ENCODE measurements around the gene CTBS.
A peak's percentile ranks its signal among the peaks of the same experiment; 100 is the strongest.
"Not testable (repeated sequence)": the region's sequence is repeated elsewhere in the genome, so short reads cannot be mapped to it uniquely, and the experiment has no call there.

CTBS gene, protein sequence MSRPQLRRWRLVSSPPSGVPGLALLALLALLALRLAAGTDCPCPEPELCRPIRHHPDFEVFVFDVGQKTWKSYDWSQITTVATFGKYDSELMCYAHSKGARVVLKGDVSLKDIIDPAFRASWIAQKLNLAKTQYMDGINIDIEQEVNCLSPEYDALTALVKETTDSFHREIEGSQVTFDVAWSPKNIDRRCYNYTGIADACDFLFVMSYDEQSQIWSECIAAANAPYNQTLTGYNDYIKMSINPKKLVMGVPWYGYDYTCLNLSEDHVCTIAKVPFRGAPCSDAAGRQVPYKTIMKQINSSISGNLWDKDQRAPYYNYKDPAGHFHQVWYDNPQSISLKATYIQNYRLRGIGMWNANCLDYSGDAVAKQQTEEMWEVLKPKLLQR

DNA sequence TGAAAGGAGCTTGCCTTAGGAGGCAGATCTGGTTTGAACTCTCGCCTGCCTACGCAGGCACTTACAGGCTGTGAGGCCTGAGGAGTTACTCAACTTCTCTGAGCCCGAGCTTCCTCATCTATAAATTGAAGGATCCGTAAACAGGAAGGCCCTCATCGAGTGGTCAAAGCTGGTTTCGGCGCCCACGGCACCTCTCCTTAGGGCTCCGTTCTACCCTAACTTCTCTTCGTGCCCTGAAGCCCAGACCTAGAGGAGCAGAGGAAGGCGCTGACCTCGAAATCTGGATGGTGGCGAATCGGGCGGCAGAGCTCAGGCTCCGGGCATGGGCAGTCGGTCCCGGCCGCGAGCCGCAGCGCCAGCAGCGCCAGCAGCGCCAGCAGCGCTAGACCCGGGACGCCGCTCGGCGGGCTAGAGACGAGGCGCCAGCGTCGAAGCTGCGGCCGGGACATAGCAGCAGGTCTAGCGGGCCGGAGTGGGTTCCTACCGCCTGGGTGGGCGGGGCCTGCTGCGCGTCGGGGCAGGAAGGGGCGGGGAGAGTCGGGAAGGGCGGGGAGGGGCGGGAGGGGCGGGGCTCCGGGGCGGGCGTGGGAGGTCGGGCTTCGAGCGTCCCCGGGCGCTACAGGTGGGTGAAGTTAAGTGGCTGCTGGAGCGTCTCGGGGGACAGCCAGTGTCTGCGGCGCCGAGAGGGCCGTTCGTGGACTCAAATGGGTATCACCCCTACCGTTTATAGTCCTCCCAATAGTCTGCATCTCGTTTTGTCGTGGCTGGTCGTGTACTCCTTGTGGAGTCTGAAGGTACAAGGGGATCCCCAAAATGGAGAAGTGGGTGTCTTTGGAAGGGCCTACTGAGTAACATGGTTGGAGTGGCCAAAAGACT lies at the start of gene CTBS:
Gene CTBS (minus strand): TSS at position 474 of the 876 bp plus-strand sequence. CDS start 25 bp downstream, at position 449.
- DNase-seq, result peak; percentile 96

DNA sequence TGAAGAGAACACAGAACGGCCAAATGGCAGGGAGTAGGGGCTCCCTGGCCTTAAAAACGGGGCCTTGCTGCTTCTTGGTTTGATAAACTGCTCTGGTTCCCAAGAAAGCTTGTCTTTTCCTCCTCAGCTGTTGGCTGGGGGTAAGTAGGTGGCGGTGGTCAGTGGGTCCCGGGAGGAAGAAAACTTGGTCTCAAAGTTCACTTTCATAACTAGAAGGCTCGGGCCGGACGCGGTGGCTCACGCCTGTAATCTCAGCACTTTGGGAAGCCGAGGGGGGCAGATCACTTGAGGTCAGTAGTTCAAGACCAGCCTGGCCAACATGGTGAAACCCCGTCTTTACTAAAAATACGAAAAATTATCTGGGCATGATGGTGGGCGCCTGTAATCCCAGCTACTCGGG lies 47.3 kb upstream of the CTBS start:
- no peak for DNase-seq

DNA sequence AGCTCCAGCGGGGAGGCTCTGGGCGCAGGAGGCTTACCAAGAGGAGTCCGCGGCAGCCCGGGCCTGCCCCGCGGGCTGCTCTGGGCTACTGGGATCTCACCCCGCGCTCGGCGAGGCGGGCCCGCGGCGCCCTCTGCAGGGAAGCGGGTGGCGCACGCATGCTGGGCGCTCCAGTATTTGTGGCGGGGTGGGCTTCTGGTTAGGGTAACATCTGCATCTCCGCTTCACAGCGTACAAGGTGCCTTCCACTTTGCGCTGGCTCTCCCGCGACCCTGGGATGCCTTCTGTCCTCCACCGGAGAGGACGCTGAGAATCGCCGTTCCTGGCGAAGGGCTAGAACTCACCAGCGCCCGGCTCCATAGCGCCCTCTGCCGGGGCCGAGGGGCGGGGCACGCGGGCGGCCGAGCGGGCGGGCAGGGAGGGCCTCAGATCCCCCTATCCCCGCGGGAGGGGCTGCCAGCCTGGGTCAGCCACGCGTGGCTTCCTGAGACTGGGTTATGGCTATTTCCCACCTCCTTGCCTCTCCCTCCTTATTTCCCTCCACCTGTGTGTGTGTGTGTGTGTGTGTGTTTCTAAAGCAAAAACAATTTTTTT lies 46.6 kb upstream of the CTBS start:
- DNase-seq, result peak; percentile 98

DNA sequence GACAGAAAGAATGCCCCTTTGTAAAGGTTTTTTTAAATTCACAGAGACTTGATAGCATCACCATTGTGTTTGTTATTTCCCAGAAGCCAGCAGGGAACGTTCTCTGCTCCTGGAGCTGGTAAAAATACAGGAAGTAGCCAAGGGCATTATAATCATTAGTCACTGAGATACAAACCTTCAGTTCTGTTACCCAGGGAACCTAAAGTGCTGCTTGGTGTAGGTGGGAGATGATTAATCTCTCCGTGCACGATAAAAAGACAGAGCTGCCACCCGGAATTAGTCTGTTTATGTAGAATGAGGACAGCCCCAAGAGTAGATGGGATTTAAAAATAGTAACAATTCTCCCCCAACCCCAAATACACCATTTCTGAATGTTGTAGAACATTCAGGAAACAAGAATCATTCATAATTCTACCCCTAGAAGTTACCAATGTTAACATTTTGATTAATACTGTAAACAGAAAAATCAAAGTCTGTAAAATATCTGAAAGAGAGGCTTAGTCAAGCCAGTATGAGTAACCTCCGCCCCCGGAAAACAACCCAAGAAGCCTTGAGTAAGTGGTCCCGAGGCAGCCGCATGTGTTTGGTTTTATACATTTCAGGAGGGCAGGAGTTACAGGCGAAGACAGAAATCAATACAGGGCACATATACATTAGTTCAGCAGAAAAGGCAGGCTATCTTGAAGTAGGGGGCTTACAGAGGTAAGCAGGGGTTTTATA lies 45.3 kb upstream of the CTBS start:
- peak; percentile 29 for DNase-seq

DNA sequence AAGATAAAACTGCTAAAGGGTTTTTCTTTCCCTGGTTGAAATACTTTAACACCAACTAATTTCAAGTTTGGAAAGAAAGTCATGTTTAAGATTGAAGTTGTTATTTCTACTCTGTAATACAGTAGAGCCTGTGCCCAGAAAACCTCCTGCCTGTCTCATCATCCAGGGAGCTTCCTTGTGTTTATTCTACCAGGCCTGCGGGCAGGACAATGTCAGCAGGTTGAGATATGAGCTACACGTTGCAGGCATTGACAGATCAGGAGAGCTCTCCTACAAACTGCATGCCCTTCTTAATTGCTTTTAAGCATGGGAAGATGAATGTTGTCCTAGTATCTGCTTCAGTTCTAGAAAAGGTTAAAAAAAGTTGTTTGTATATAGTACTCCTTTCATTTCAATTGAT lies 43.1 kb upstream of the CTBS start:
- DNase-seq, result no peak

DNA sequence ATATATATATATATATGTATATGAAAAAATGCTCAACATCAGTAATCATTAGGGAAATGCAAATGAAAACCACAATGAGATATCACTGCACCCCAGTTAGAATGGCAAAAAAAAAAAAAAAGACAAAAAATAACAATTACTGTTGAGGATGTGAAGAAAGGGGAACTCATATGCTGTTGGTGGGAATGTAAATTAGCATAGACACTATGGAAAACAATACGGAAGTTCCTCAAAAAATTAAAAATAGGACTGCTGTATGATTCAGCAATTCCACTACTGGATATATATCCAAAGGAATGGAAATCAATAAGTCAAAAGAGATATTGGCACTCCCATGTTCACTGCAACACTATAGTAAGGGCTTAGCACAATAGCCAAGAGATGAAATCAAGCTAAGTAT lies 41.5 kb upstream of the CTBS start:
- DNase-seq, result no peak

DNA sequence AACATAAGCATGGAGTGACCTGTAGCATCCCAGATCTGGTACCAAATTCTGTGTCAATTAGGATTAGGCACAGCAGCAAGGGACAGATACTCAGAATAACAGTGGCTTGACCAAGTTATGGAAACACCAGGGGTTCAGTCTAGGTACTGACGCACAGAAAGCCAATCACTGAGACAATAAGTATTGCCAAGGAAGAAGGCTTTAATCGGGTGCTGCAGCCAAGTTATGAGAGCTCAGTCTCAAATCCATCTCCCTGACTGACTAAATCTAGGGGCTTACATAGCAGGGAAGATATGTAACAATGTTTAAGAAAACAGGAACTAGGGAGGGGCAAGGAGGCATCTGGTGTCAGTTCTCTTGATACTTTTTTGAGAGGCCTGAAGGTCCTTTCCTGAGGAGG lies 39.6 kb upstream of the CTBS start:
- no peak for DNase-seq

DNA sequence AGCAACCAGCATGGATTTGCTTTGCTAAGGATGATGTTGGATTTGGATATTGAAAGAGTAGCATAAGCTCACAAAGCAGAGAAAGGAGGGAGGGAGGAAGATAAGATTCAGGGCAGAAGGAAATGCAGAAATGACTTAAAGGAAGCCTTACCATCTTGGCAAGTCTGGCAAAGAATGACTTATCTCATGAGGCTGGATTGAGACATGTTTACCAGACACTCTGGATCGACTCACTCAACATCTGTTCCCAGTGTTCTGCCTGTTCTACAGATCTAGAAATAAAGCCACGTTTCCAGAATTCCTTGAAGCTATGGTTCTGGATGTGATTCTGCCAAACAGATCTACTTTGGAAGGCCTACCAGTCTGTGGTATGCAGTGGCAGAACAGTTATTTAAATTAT lies 38.8 kb upstream of the CTBS start:
- no peak for DNase-seq

DNA sequence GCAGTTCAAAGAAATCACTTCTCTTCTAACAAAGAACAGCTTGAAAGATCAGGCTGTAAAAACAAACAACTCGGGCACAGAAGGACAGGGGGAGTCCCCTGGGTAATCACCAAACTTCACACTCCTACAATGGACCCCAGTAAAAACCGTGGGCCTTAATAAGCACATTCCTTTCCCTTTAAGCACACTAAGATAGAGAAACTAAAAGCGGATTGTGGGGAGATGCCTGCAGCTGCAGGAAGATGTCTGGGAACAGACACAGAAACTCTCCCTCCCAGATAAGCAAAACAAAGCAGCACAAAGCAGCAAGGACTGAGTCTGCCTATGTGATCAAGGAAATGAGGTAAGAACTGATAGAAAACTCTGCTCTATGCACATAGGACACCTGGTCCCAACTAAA lies 37.6 kb upstream of the CTBS start:
- no peak for DNase-seq

DNA sequence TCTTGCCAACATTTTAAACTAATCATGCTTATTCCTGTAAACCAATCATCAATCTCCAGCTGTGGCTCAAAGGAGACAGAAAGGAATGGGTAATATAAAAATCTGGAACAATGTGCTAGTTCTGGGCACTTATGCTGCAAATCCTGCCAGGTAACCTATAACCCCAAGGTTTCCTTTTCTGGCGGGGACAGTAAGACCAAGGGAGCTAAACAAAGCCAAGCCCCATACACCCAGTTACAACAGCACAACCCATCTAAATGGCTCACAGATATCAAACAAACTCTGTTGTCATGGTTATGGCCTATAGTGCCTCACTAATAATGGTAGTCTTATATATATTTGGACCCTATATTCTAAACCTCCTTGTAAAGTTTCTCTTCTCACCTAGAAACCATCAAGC lies 36.9 kb upstream of the CTBS start:
- DNase-seq, result no peak

DNA sequence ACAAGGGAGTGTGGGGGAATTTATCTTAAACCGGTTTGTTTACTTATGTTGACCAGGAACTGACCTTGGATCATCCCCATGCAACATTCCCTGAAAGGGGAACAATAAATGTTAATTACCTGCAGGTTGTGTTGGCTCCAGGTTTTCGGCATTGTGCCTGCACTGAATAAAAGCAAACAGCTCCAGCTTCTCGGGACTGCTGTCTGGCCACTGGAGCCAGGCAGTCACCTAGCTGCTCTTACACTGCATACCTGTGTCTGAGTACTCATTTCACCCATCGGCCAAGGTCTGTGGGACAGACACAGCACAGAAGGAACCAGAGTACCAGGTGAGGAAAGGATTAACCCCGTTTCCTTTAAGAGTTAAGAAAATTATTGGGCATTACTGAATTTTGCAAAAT lies 32.7 kb upstream of the CTBS start:
- DNase-seq, result no peak

DNA sequence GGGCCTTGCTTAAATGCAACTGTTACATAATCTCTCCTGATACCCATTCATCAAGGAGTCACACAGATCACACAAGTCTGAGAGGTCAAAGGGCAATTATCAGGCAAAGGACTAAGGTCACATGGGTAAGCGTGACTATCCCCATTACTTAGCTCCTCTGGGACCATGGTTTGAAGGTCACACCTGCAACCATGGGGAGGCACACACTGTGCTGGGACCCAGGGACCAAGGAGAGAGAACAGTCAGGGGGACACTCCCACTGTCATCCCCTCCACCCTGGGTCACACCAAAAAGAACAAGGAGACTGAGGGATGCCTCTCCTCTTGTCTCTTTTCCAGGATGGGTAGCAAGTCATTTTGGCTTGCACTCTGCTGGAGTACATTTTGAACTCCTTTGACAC lies 30.9 kb upstream of the CTBS start:
- DNase-seq, result no peak

DNA sequence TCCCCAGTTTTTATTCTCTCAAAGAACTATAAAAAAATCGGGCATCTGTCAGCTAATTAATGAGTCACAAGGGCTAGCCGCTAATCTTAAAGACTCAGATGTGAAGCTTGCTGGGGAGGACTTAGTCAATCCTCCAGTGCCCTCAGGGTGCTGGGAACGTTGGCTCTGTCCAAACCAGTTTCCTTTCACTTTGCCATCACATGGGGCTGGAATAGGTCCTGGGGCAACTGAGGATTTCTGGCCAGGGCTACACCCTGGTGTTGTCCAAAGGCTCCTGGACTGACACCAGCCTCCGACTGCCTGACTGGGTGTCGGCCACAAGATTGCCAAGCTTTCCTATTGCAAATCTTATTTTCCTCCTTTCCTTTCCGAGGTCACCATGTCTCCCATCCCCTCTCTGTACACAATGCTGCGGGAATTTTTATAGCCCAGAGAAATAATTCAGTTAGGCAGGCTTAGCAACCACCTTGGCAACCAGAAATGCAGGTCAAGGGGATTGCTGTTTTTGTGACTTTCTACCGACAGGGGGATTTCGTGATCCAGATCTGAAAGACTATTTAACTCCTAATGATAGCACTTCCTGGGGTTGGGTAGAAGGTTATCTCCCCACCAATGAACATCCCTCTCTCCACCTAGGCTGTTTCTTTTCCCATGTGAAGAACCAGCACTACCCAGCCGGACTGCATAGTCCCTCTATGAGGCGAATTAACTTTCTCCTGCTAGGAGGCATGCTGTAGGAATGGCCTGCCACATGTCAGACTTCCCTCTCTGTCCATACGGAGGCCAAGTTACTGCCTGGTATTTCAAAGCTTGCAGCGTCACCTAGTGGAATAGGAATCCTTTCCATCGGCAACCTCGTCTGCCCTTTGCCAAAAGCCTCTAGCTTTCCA lies 29.9 kb upstream of the CTBS start:
- no peak for DNase-seq

DNA sequence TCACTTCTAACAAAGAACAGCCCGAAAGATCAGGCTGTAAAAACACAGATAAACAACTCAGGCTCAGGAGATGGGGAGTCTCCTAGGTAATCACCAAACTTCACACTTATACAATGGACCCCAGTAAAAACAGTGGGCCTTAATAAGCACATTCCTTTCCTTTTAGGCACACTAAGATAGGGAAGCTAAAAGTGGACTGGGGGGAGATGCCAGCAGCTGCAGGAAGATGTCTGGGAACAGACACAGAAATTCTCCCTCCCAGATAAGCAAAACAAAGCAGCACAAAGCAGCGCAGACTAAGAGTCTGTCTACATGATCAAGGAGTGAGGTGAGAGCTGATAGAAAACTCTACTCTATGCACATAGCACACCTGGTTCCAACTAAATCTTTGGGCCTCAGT lies 29.0 kb upstream of the CTBS start:
- no peak for DNase-seq

DNA sequence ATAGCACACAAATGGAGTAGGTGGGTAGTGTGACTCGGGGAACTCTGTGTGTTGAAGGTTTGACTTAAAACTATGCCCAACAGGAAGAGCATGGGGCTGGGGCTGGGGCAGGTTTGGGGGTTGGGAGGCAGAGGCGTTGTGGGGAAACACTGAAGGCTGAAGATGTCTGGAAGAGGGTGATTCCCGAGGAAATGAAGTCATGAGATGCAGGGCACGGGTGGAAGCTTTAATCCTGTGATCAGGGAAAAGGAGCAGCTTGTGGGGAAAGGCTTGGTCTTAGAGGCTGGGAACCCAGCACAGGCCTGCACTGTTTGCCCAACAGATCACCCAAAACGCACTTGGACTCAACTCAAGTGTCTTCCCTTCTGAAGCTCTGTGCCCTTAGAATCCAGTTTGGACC lies 26.6 kb upstream of the CTBS start:
- no peak for DNase-seq

DNA sequence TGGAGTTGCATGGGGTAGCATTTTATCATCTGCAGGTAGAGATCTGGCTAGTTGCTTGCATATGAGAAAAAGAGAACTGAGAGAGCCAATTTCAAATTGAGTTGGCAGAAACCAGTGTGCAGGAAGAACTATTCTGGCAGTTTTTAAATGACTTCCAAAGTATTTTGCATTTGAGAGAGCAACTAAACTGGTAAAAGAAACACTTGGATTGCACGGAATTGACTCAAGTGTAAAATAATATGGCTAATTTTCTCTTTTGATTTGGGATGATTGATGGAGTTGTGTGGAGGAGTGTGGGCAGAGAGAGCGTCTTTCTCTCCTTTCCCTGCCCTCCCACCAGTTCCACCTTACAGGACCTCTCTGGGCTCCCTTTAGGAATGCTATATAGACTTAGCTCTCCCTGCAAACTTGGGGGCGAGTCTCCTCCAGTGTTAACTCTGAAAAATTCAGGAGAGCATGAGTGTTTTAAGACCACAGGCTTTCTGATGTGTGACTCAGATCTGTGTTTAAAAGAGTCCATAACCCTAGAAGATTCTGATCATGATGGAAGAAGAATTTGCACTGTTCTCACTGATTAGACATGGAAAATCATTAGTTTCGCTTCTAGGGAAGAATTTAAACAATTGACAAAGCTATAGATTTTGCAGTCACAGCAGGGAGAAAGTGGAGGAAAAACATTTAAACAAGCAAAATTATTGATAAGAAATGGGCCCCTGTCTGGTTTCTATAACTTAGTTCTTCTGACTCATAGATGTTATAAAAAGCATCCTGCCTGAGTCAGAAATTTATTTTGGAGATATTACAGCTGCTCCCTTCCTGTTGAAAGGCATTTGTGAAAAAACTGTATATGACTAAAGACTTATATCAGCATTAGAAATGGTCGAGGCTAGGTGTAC lies 24.9 kb upstream of the CTBS start:
- DNase-seq, result no peak

DNA sequence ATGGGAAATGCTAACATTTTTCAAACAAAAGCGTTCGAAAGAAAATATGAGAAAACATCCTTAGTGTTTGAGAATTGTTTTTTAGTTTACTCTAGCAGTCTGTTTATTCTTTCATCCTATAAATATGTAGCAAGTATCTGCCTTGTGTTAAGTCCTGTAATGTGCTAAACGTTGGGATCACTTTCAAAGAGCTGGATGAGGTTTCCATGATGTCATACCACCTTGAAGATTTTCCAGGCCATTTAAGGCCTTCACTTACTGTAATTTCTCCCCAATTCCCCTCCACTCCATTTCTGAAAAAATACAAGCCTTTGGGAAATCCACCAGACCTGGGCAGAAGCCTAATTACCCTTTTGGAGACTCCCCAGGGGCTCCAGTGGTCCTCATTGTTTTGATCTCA lies 24.2 kb upstream of the CTBS start:
- no peak for DNase-seq

DNA sequence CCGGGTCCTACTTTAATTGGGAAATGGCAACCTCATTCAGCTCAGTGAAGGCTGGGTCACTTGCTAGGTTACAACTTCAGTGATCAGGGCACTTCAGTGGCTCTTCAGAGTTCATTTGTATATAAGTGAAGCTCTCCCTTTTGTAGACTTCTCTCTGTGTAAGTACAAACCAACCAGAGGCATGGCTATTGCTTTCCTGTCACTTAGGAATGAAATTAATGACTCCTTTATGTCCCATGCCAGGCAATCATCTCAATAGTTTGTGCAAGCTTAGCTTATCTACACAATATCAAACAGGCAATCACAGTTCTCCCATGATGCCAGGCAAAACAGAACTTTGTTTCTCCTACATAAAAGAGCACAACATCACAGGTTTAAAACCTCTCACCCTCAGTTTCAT lies 22.8 kb upstream of the CTBS start:
- DNase-seq, result no peak

DNA sequence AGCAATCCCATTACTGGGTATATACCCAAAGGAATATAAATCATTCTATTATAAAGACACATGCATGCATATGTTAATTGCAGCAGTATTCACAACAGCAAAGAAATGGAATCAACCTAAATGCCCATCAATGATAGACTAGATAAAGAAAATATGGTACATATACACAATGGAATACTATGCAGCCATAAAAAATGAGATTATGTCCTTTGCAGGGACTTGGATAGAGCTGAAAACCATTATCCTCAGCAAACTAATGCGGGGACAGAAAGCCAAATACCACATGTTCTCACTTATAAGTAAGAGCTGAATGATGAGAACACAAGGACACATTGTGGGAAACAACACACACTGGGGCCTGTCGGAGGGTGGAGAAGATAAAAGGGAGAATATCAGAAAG lies 20.7 kb upstream of the CTBS start:
- DNase-seq, result not testable (repeated sequence)

DNA sequence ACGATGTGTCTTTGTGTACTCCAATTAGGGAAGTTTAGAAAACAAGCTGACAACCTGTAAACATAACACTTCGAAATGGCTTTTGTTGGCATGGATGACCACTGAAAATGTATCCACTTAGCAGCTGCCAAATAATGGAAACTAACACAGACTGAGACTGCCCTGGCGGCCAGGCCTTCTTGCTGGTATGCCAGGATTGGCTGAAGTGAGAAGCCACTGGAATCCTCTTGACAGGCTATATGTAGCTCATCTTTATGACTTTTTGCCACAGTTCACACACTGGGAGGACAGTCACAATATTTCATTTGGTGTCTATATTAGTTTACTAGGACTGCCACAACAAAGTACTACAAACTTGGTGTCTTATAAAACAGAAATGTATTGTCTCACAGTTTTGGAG lies 12.9 kb upstream of the CTBS start:
- no peak for DNase-seq

DNA sequence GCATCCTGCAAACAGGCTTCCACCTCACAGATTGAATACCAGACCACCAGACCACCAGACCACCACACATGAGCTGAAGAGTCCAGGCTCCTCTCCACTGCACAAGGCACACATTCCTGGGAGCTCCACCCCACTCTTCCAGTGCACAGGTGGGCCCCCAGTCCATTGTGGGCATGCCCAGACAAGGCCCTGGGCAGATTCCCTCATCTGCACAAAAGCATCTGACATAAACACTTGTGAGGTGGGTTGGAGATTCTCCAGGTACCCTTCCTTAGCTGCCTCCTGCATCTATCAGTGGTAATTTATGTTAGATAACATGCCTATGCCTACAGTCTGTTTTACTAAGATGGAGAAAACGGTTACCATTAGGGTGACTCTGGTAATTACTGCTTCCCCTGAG lies 11.6 kb upstream of the CTBS start:
- no peak for DNase-seq
